Mucosa of descending colon (tissue), 3 donors: ENCODE data around the gene TGM3. TPM values are rescaled to one million over a fixed set of nuclear protein-coding genes. Genes with fewer than 3 reads are reported as not detected.

ENCODE experiments used
- ATAC-seq: fragments of 200-7000 bp; cut with Tn5 transposase; one replicate; pipeline ENCODE4 v1.9.1; 2020; ENCODE audit warnings: mild to moderate bottlenecking, moderate library complexity
- DNase-seq, 3 donors: peaks; one replicate each; pipeline ENCODE4 v3.0.0-alpha.2; 2020
- H3K36me3 ChIP-seq: fragments of 200-600 bp; one replicate; pipeline ENCODE4 v1.8.0; 2021; ENCODE audit warnings: low read depth, mild to moderate bottlenecking
- H3K4me1 ChIP-seq: fragments of 200-600 bp; one replicate; pipeline ENCODE4 v1.8.0; 2021; ENCODE audit warnings: low read depth, mild to moderate bottlenecking
- H3K4me3 ChIP-seq: fragments of 200-600 bp; one replicate; pipeline ENCODE4 v1.8.0; 2021; ENCODE audit warnings: mild to moderate bottlenecking
- H3K9me3 ChIP-seq: fragments of 200-600 bp; one replicate; pipeline ENCODE4 v1.8.0; 2021; ENCODE audit warnings: mild to moderate bottlenecking
- intact Hi-C, 2 donors: fragments of 100-400 bp; cut with DNase I in 1 of 2; cut with micrococcal nuclease in 1 of 2; formaldehyde crosslinking; loops; one replicate each; pipeline versions ENCODE4 v1.11.0 to v1.11.1; 2022; cut with DNase I, micrococcal nuclease
- total RNA-seq, 3 donors: library from RNA; stranded (reverse); fragmentation: NEBNext Ultra II Directional in 2 of 3; extraction: Animal tissue kit (Norgen Biotek cat#: 25700) in 2 of 3; gene quantifications; one replicate each; pipeline versions ENCODE4 v1.2.1 to v1.2.4, GENCODE V29; 2021 to 2023
- TF ChIP-seq, protein P1 (sequence below): fragments of 200-600 bp; IDR thresholded peaks from one replicate; pipeline ENCODE4 v1.8.0; 2022; ENCODE audit warnings: antibody characterized with exemption, mild to moderate bottlenecking
- donor health status: DM: no; HTN: no; CAD: no; lungs with moderate emphysema.
- donor health status: DM: no; HTN: no; CAD: no.
- donor health status: DM: no; HTN: yes; CAD: no.

The TGM3 gene
- total RNA-seq, 3 donors from 2014 or later: 0.09 to 0.84 (median 0.29) TPM

DNA sequence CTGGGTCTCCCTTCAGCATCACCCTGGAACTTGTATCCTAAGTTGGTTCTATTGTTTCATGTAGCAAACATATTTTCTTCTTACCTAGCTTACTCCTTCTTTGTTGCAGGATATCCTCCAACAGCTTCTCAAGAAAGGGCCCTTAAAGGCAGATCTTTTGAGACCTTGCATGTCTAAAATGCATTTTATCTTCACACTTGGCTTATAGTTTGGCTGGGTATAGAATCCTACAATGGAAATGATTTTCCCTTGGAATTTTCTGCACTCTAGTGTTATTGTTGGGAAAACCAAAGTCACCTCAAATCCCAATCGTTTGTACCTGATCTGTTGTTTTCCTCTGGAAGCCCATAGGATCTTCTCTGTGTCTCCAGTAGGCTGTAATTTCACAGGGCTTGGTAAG lies 72.8 kb downstream of the TGM3 start:
- no peak for ATAC-seq

DNA sequence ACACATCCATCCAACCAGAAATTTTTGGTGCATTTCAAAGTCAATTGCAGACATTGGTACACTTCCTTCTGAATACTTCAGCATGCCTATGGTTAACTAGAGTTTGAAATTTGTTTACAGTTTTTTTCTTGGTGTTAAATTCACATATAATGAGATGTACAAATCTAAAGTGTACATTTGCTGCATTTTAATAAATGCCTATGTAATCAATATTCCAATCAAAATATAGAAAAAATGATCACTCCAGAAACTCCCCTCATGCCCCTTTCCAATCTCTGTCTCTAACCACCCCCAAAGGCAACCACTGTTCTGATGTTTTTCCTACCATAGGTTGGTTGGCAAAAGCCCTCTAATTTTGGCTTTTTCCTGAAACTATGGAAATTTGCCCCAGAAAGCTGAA lies 77.3 kb downstream of the TGM3 start:
- no peaks in the 10 kb centered on the region for H3K36me3 ChIP-seq
- no peaks in the 10 kb centered on the region for H3K4me1 ChIP-seq
- DNase-seq (no peak), ATAC-seq (no peak)
- TF ChIP-seq, protein P1, sequence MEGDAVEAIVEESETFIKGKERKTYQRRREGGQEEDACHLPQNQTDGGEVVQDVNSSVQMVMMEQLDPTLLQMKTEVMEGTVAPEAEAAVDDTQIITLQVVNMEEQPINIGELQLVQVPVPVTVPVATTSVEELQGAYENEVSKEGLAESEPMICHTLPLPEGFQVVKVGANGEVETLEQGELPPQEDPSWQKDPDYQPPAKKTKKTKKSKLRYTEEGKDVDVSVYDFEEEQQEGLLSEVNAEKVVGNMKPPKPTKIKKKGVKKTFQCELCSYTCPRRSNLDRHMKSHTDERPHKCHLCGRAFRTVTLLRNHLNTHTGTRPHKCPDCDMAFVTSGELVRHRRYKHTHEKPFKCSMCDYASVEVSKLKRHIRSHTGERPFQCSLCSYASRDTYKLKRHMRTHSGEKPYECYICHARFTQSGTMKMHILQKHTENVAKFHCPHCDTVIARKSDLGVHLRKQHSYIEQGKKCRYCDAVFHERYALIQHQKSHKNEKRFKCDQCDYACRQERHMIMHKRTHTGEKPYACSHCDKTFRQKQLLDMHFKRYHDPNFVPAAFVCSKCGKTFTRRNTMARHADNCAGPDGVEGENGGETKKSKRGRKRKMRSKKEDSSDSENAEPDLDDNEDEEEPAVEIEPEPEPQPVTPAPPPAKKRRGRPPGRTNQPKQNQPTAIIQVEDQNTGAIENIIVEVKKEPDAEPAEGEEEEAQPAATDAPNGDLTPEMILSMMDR: no peak
- intact Hi-C loops: no loop called here
- no peak overlapping the region for H3K4me3 ChIP-seq
- H3K9me3 ChIP-seq: no peaks in the 10 kb centered on the region

More for the DNA sequence above, 72.8 kb downstream of the TGM3 start:
- Histone ChIP-seq H3K4me3 (no peak overlapping the region), H3K36me3 (no peaks in the 10 kb centered on the region), H3K4me1 (no peaks in the 10 kb centered on the region), H3K9me3 (no peaks in the 10 kb centered on the region)
- no peak for DNase-seq
- intact Hi-C loops: no loop called here
- TF ChIP-seq, protein P1: no peak

DNA sequence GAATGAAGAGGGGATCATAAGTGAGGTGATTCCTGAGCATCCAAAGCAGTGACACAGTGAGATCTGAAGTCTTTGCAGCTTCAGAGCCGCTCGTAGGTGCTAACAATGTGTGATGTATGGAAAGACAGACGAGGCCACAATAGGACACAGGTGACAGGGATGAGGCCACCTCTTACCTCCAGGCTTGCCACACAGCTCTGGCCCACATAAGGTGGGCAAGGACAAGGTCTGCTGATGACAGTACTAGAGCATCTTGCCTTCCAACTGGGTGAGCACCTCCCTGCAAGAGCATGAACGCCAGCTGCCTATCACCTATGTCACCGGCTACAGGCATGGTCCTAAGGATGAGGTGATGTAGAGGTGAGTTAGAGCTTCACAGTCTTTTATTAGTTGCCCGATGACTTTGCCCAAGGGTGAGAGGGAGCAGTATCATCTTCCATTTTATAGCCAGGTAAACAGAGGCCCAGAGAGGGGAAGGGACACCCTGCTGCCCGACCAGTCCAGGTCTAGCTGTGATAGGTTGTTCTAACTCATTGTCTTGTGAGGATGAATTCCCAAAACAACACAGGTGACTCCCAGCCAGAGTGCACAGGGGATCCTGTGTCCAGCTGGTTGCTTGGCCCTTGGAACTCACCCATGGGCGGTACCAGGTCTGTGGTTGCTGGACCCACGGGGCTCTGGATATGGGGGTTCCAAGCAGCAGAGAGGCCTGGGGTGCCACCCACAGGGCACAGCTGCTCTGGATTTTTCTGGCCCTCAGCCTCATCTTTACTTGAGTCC lies 78.7 kb downstream of the TGM3 start:
- Histone ChIP-seq H3K36me3 (no peaks in the 10 kb centered on the region), H3K4me1 (no peaks in the 10 kb centered on the region), H3K4me3 (no peak overlapping the region), H3K9me3 (no peaks in the 10 kb centered on the region)
- no peak for DNase-seq
- no peak for ATAC-seq
- TF ChIP-seq, protein P1: no peak
- intact Hi-C loops: no loop called here

- TF ChIP-seq, protein P1: no peak
- Histone ChIP-seq H3K4me3 (no peak overlapping the region), H3K4me1 (no peaks in the 10 kb centered on the region), H3K9me3 (no peaks in the 10 kb centered on the region), H3K36me3 (no peaks in the 10 kb centered on the region)
- no peak for ATAC-seq
- intact Hi-C loops: no loop called here
- DNase-seq: no peak
These were observed 83.1 kb downstream of the TGM3 start for GRCh38 chr20:2378893-2379292.

GRCh38 chr20:2379511-2380229 lies 83.9 kb downstream of the TGM3 start:
- Histone ChIP-seq H3K4me3 (no peak overlapping the region), H3K4me1 (no peaks in the 10 kb centered on the region), H3K9me3 (no peaks in the 10 kb centered on the region), H3K36me3 (no peaks in the 10 kb centered on the region)
- intact Hi-C loops: no loop called here
- TF ChIP-seq, protein P1: no peak
- no peak for ATAC-seq
- no peak for DNase-seq
